ENCODE results near the gene RPL41. TPM values are rescaled to one million over a fixed set of nuclear protein-coding genes. Genes with fewer than 3 reads are reported as not detected.

RPL41 gene
- total and polyA plus RNA-seq, 10 of the 15 experiments (the other 5 are each of a cell fraction or from before 2014, with no cell fraction given): 4,144 to 19,112 (median 8,004) TPM

- RAD21 ChIA-PET (ENCODE audit: unreplicated experiment): no interaction called here
- no peaks in the 10 kb centered on the region for H3K36me3 ChIP-seq (ENCODE audit: control insufficient read depth in 2 of 2, insufficient read depth in 2 of 2, low read length in 1 of 2)
- CTCF ChIA-PET: no interaction called here
- FAIRE-seq (no peak), ATAC-seq (no peak), DNase-seq (ENCODE audit: low read depth, low spot score) (no peak)
- SMC1A ChIA-PET (ENCODE audit: uncharacterized antibody, unreplicated experiment): no interaction called here
- POLR2A ChIA-PET: no interaction called here
- intact Hi-C loops (cut with micrococcal nuclease; ENCODE audit: unreplicated experiment): loop anchor here (5.0 kb wide), 1 partner anchor 272 kb away; the partner anchor contains the start of gene DNAJC14
- no peak overlapping the region for H3K27ac ChIP-seq (ENCODE audit: control insufficient read depth, insufficient read depth)
- peaks cover 0 to 7% of the 10 kb centered on the region in 2 experiments; a peak in 2 of 4 replicates for H3K27me3 ChIP-seq (replicated peaks in 1 of 2; ENCODE audit: control insufficient read depth in 2 of 2, insufficient read depth in 2 of 2, low read length in 1 of 2)
- no peak overlapping the region for H3K4me3 ChIP-seq
- BruUV-seq (replicated peaks): no TSS peak
- no peaks in the 10 kb centered on the region for H3K9me3 ChIP-seq (replicated peaks; ENCODE audit: control insufficient read depth, insufficient read depth, low read length)
- no peaks in the 10 kb centered on the region for H4K20me1 ChIP-seq (ENCODE audit: control insufficient read depth, insufficient read depth)
- H3K4me1 ChIP-seq (ENCODE audit: control insufficient read depth, insufficient read depth, low read length): no peaks in the 10 kb centered on the region
- no peak overlapping the region for H3K9ac ChIP-seq (ENCODE audit: control insufficient read depth, insufficient read depth, low read length)
- H3K4me2 ChIP-seq (ENCODE audit: control insufficient read depth, insufficient read depth): no peak overlapping the region
- peaks cover 7% of the 10 kb centered on the region for H3K79me2 ChIP-seq (ENCODE audit: control insufficient read depth, insufficient read depth, low read length)
- WGBS (ENCODE audit: insufficient coverage, insufficient replicate concordance, low lambda C conversion rate, missing lambda C conversion rate): 46% methylated on average over 4 of the region's 4 CpGs
- in situ Hi-C loops (cut with MboI): loop anchor here (5.0 kb wide), 1 partner anchor 52 kb away; no protein-coding TSS in a partner anchor
- TF ChIP-seq BCLAF1 (IDR thresholded peaks at IDR 0.05) (no peak), E2F4 (IDR thresholded peaks at IDR 0.05; ENCODE audit: low read depth, low read length) (no peak), SKIL (IDR thresholded peaks at IDR 0.05; ENCODE audit: low read depth, poor library complexity, severe bottlenecking) (no peak), USF2 (IDR thresholded peaks at IDR 0.05; ENCODE audit: borderline replicate concordance, low read depth, low read length) (no peak), ETV6 (conservative IDR thresholded peaks at IDR 0.05 in 1 of 2, IDR thresholded peaks at IDR 0.05 in 1 of 2; ENCODE audit: borderline replicate concordance in 1 of 2, low read depth in 1 of 2) (no peak), CBX5 (IDR thresholded peaks at IDR 0.05; ENCODE audit: low read depth) (no peak), PAX8 (IDR thresholded peaks at IDR 0.05) (no peak)
- H2AFZ ChIP-seq (ENCODE audit: control insufficient read depth, low read depth, low read length): no peak overlapping the region
These were observed 16.6 kb upstream of the RPL41 start for GRCh38 chr12:56099787-56100186.
